H1 (cell line): ENCODE data around the gene TGFBI. TPM values are rescaled to one million over a fixed set of nuclear protein-coding genes. Genes with fewer than 3 reads are reported as not detected.

ENCODE experiments used
- CTCF ChIA-PET: fragments of 300-600 bp; sonication (Branson Sonifier 250); formaldehyde crosslinking; loops from one replicate; lab custom pipeline; 2021; ENCODE audit not compliant: partially characterized antibody; lab: Charles Lee
- POLR2A ChIA-PET: fragments of 300-600 bp; sonication (Branson Sonifier 250); formaldehyde crosslinking; loops from one replicate; lab custom pipeline; 2021; ENCODE audit warnings: inconsistent platforms; ENCODE audit not compliant: partially characterized antibody; lab: Charles Lee
- DNase-seq, 2 experiments: peaks; one replicate each; pipeline versions ENCODE4 v3.0.0 to v3.0.0-alpha.2; 2010 to 2022; ENCODE audit warnings: low spot score in 2 of 2, low read depth in 1 of 2, mixed read lengths in 1 of 2
- FAIRE-seq: peaks from 2 replicates; lab custom pipeline; 2011; peaks lifted over from hg19 to GRCh38; lab: Jason Lieb, UNC
- H2AFZ ChIP-seq: 2 replicates; pipeline ENCODE4 v1.8.1; 2012; ENCODE audit warnings: low read length, inconsistent platforms
- H2AK5ac ChIP-seq: 2 replicates; pipeline ENCODE4 v1.6.1; 2013; ENCODE audit warnings: low read depth, low read length
- H2BK120ac ChIP-seq: replicated peaks from 2 replicates; pipeline ENCODE3; 2013; ENCODE audit warnings: low read depth, low read length, inconsistent platforms
- H2BK12ac ChIP-seq: 2 replicates; pipeline ENCODE4 v1.6.1; 2013; ENCODE audit warnings: low read depth, low read length
- H2BK15ac ChIP-seq: 2 replicates; pipeline ENCODE4 v1.6.1; 2013; ENCODE audit warnings: low read length
- H2BK20ac ChIP-seq: 2 replicates; pipeline ENCODE4 v1.6.1; 2013; ENCODE audit warnings: low read length
- H2BK5ac ChIP-seq: 2 replicates; pipeline ENCODE4 v1.6.1; 2013; ENCODE audit warnings: low read depth, low read length
- H3K14ac ChIP-seq: 2 replicates; pipeline ENCODE4 v1.6.1; 2013; ENCODE audit warnings: inconsistent platforms; ENCODE audit not compliant: insufficient read length
- H3K18ac ChIP-seq: 2 replicates; pipeline ENCODE4 v1.6.1; 2013; ENCODE audit warnings: low read length; ENCODE audit errors: extremely low read depth
- H3K23ac ChIP-seq: 2 replicates; pipeline ENCODE4 v1.6.1; 2013; ENCODE audit warnings: inconsistent platforms; ENCODE audit not compliant: insufficient read length
- H3K23me2 ChIP-seq: 2 replicates; pipeline ENCODE4 v1.6.1; 2013; ENCODE audit warnings: low read depth, low read length
- H3K27ac ChIP-seq: 2 replicates; pipeline ENCODE4 v1.6.1; 2011; ENCODE audit warnings: low read depth, low read length, inconsistent platforms
- H3K27me3 ChIP-seq, 4 experiments: replicated peaks in 1 of 4; 1 replicate in 1 of 4; 2 replicates in 3 of 4; pipeline versions ENCODE4 v1.6.1 to v1.8.1; 2011 to 2013; ENCODE audit warnings: low read length in 3 of 4, mild to moderate bottlenecking in 3 of 4, inconsistent platforms in 2 of 4, mixed read lengths in 2 of 4, moderate library complexity in 1 of 4; ENCODE audit not compliant: control insufficient read depth in 3 of 4, insufficient read depth in 3 of 4; ENCODE audit errors: extremely low read depth in 1 of 4
- H3K36me3 ChIP-seq, 4 experiments: 2 replicates each; pipeline versions ENCODE4 v1.6.1 to v1.8.1; 2011 to 2013; ENCODE audit warnings: mild to moderate bottlenecking in 4 of 4, low read length in 3 of 4, moderate library complexity in 2 of 4, control low read depth in 1 of 4, inconsistent platforms in 1 of 4; ENCODE audit not compliant: insufficient read depth in 4 of 4, control insufficient read depth in 2 of 4
- H3K4ac ChIP-seq: replicated peaks from 2 replicates; pipeline ENCODE3; 2013; ENCODE audit warnings: low read length, low read depth, mixed read lengths, inconsistent platforms; ENCODE audit not compliant: insufficient read length
- H3K4me1 ChIP-seq, 4 experiments: replicated peaks in 1 of 4; 1 replicate in 1 of 4; 2 replicates in 3 of 4; pipeline versions ENCODE4 v1.6.1 to v1.8.1; 2011 to 2013; ENCODE audit warnings: low read length in 3 of 4, inconsistent platforms in 2 of 4, mixed read lengths in 1 of 4; ENCODE audit not compliant: insufficient read depth in 4 of 4, control insufficient read depth in 3 of 4
- H3K4me2 ChIP-seq, 2 experiments: 2 replicates each; pipeline versions ENCODE4 v1.6.1 to v1.8.1; 2011 to 2013; ENCODE audit warnings: low read depth in 2 of 2, low read length in 2 of 2, control low read depth in 1 of 2, inconsistent platforms in 1 of 2, mild to moderate bottlenecking in 1 of 2; ENCODE audit not compliant: insufficient read depth in 1 of 2
- H3K4me3 ChIP-seq, 4 experiments: fragments of 200-600, 300-600 bp in 1 of 4; sonication (generic), shearing (Covaris generic), sonication (Bioruptor Twin) in 1 of 4; 2 replicates each; pipeline versions ENCODE4 v1.5.1 to v1.8.1; 2011 to 2016; ENCODE audit warnings: low read length in 4 of 4, low read depth in 3 of 4, control low read depth in 2 of 4, inconsistent platforms in 2 of 4, mild to moderate bottlenecking in 2 of 4, mixed read lengths in 1 of 4, moderate library complexity in 1 of 4; ENCODE audit not compliant: insufficient read depth in 2 of 4; ENCODE audit errors: extremely low read depth in 1 of 4
- H3K56ac ChIP-seq: replicated peaks from 2 replicates; pipeline ENCODE3; 2013; ENCODE audit warnings: low read depth, mild to moderate bottlenecking, mixed read lengths, low read length, inconsistent platforms; ENCODE audit not compliant: insufficient read length
- H3K79me1 ChIP-seq: 2 replicates; pipeline ENCODE4 v1.6.1; 2013; ENCODE audit warnings: low read depth, low read length, control low read depth
- H3K79me2 ChIP-seq, 2 experiments: 2 replicates each; pipeline versions ENCODE4 v1.6.1 to v1.8.1; 2012 to 2013; ENCODE audit warnings: low read length in 2 of 2, mild to moderate bottlenecking in 2 of 2, inconsistent platforms in 1 of 2; ENCODE audit not compliant: insufficient read depth in 2 of 2, control insufficient read depth in 1 of 2
- H3K9ac ChIP-seq, 4 experiments: replicated peaks in 1 of 4; 1 replicate in 1 of 4; 2 replicates in 3 of 4; pipeline versions ENCODE4 v1.6.1 to v1.8.1; 2011 to 2013; ENCODE audit warnings: low read depth in 3 of 4, low read length in 3 of 4, control low read depth in 2 of 4, mild to moderate bottlenecking in 2 of 4, moderate library complexity in 2 of 4, inconsistent platforms in 1 of 4; ENCODE audit errors: extremely low read depth in 1 of 4
- H3K9me3 ChIP-seq, 2 experiments: 2 replicates each; pipeline versions ENCODE4 v1.6.1 to v1.8.1; 2012 to 2013; ENCODE audit warnings: mild to moderate bottlenecking in 2 of 2, moderate library complexity in 2 of 2, control low read depth in 1 of 2, inconsistent platforms in 1 of 2, low read depth in 1 of 2, low read length in 1 of 2, mixed read lengths in 1 of 2; ENCODE audit not compliant: insufficient read depth in 2 of 2
- H4K20me1 ChIP-seq, 2 experiments: replicated peaks in 1 of 2; 2 replicates each; pipeline versions ENCODE3 to v1.8.1; 2011 to 2013; ENCODE audit warnings: inconsistent platforms in 2 of 2, low read length in 2 of 2, mild to moderate bottlenecking in 1 of 2; ENCODE audit not compliant: insufficient read depth in 2 of 2, control insufficient read depth in 1 of 2
- H4K5ac ChIP-seq: 2 replicates; pipeline ENCODE4 v1.6.1; 2013; ENCODE audit warnings: low read length, low read depth, mixed read lengths, inconsistent platforms; ENCODE audit not compliant: insufficient read length
- H4K8ac ChIP-seq: 2 replicates; pipeline ENCODE4 v1.8.0; 2013; ENCODE audit warnings: mild to moderate bottlenecking, moderate library complexity, low read length, inconsistent platforms; ENCODE audit not compliant: insufficient read depth; ENCODE audit errors: extremely low read depth
- H4K91ac ChIP-seq: replicated peaks from 2 replicates; pipeline ENCODE3; 2013; ENCODE audit warnings: low read length, mixed read lengths, inconsistent platforms; ENCODE audit not compliant: insufficient read length
- BRCA1 ChIP-seq: IDR thresholded peaks from 2 replicates; pipeline ENCODE4 v1.6.1; 2012; ENCODE audit warnings: low read depth, low read length, improper control_type of control experiment
- CTCF ChIP-seq, 3 experiments: IDR thresholded peaks; 1 replicate in 2 of 3; 2 replicates in 1 of 3; pipeline versions ENCODE4 v1.5.1 to v1.6.1; 2011; ENCODE audit warnings: low read length in 3 of 3, mild to moderate bottlenecking in 3 of 3, inconsistent platforms in 2 of 3, low read depth in 1 of 3, moderate library complexity in 1 of 3; ENCODE audit not compliant: insufficient read depth in 1 of 3; ENCODE audit errors: control extremely low read depth in 1 of 3
- GABPA ChIP-seq: IDR thresholded peaks from 2 replicates; pipeline ENCODE4 v1.6.1; 2011; ENCODE audit warnings: mild to moderate bottlenecking, low read length, moderate library complexity, borderline replicate concordance; ENCODE audit not compliant: insufficient read depth
- KDM1A ChIP-seq: fragments of 200-600, 300-600 bp; sonication (generic); IDR thresholded peaks from 2 replicates; pipeline ENCODE4 v1.7.1; 2016; ENCODE audit warnings: mild to moderate bottlenecking, low read length, borderline replicate concordance
- MAFK ChIP-seq: IDR thresholded peaks from 2 replicates; pipeline ENCODE4 v1.6.1; 2012; ENCODE audit warnings: low read depth, mild to moderate bottlenecking, improper control_type of control experiment, low read length
- POLR2A ChIP-seq, 2 experiments: IDR thresholded peaks; 1 replicate in 1 of 2; 2 replicates in 1 of 2; pipeline ENCODE4 v1.6.1; 2011; ENCODE audit warnings: low read depth in 2 of 2, low read length in 2 of 2, mild to moderate bottlenecking in 2 of 2; ENCODE audit errors: control extremely low read depth in 1 of 2
- SIX5 ChIP-seq: IDR thresholded peaks from 2 replicates; pipeline ENCODE4 v1.6.1; 2011; ENCODE audit warnings: mild to moderate bottlenecking, low read depth, low read length
- ZNF274 ChIP-seq: IDR thresholded peaks from 2 replicates; pipeline ENCODE4 v1.7.0; 2012; ENCODE audit warnings: low read length, borderline replicate concordance; ENCODE audit errors: extremely low read depth
- WGBS, 2 experiments: shearing (Covaris generic) in 1 of 2; methylation state at CpG; one replicate each; pipeline versions ENCODE4 v1.1.6 to v1.1.7; 2013 to 2015; ENCODE audit warnings: low lambda C conversion rate in 2 of 2, mixed read lengths in 2 of 2, inconsistent platforms in 1 of 2, low coverage in 1 of 2, missing lambda C conversion rate in 1 of 2; ENCODE audit not compliant: insufficient replicate concordance in 2 of 2, insufficient coverage in 1 of 2, insufficient read length in 1 of 2; ENCODE audit errors: extremely low coverage in 1 of 2, missing lambda C conversion rate in 1 of 2; 5-methylcytosine and 5-hydroxymethylcytosine counted together
- polyA plus RNA-seq, 7 experiments: library from polyadenylated mRNA; depleted of rRNA in 3 of 7; stranded (reverse) in 5 of 7; unstranded in 2 of 7; fragments of >200 nt in 5 of 7; fragments of 200-250 nt in 2 of 7; gene quantifications; 1 replicate in 5 of 7; 2 replicates in 1 of 7; 4 replicates in 1 of 7; pipeline versions ENCODE4 v1.2.1 to v1.2.3, GENCODE V29; 2011 to 2013; ENCODE audit warnings: missing spikeins in 2 of 7, mixed read lengths in 2 of 7
- total RNA-seq: library from RNA; stranded (reverse); fragmentation: NEBNext Ultra II Directional; extraction: Animal tissue kit (Norgen Biotek cat#: 25700); gene quantifications from 2 replicates; pipeline ENCODE4 v1.2.1, GENCODE V29; 2021
- TF ChIP-seq, protein P1 (sequence below): IDR thresholded peaks from 2 replicates; pipeline ENCODE4 v1.6.1; 2011; ENCODE audit warnings: low read length, improper control_type of control experiment

TGFBI gene
- total and polyA plus RNA-seq, 2 of the 8 experiments (the other 6 are each of a cell fraction or from before 2014, with no cell fraction given), result 6.0 to 8.5 TPM

- Histone ChIP-seq H4K91ac (no peak overlapping the region), H3K14ac (no peak overlapping the region), H3K79me2 (no peaks in the 10 kb centered on the region), H3K9me3 (no peaks in the 10 kb centered on the region), H2BK15ac (no peak overlapping the region), H3K4ac (no peak overlapping the region), H2BK120ac (no peak overlapping the region), H3K79me1 (no peaks in the 10 kb centered on the region), H3K4me2 (no peak overlapping the region), H2AFZ (no peak overlapping the region), H4K5ac (no peak overlapping the region), H3K23me2 (no peaks in the 10 kb centered on the region), H2BK5ac (no peak overlapping the region), H3K18ac (no peak overlapping the region), H3K4me1 (peaks cover 0 to 7% (median 1%) of the 10 kb centered on the region in 4 experiments; a peak in 3 of 7 replicates), H3K36me3 (no peaks in the 10 kb centered on the region), H3K9ac (no peak overlapping the region), H3K27me3 (no peaks in the 10 kb centered on the region), H3K27ac (no peak overlapping the region), H2BK12ac (0 out of 2 replicates have a peak overlapping the region, but pooled peaks have one; percentile 9), H4K8ac (no peak overlapping the region), H2AK5ac (no peak overlapping the region), H3K56ac (no peak overlapping the region), H3K4me3 (no peak overlapping the region), H3K23ac (no peak overlapping the region), H2BK20ac (no peak overlapping the region), H4K20me1 (no peaks in the 10 kb centered on the region)
- no peak for FAIRE-seq
- ChIA-PET POLR2A (no interaction called here), CTCF (interaction anchor here (0.7 to 5.6 kb wide), 8 partner anchors 7 to 488 kb away, joined by 3 to 30 read pairs (median 3); no protein-coding TSS in a partner anchor)
- WGBS, 2 experiments, result 92% methylated on average over 6 of the region's 6 CpGs; no CpG with 5 or more reads in 1 of the 2 experiments
- no peak for DNase-seq
- TF ChIP-seq, protein P1, sequence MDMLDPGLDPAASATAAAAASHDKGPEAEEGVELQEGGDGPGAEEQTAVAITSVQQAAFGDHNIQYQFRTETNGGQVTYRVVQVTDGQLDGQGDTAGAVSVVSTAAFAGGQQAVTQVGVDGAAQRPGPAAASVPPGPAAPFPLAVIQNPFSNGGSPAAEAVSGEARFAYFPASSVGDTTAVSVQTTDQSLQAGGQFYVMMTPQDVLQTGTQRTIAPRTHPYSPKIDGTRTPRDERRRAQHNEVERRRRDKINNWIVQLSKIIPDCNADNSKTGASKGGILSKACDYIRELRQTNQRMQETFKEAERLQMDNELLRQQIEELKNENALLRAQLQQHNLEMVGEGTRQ, result no peak
- TF ChIP-seq MAFK, result no peak
- TF ChIP-seq BRCA1, result no peak
- TF ChIP-seq SIX5, result no peak
- no peak for TF ChIP-seq GABPA
- TF ChIP-seq POLR2A (IDR thresholded peaks at IDR 0.05; ENCODE audit: control extremely low read depth in 1 of 2, low read depth in 2 of 2, low read length in 2 of 2), result no peak
- TF ChIP-seq ZNF274, result no peak
- no peak for TF ChIP-seq KDM1A
- TF ChIP-seq CTCF (IDR thresholded peaks at IDR 0.05; ENCODE audit: control extremely low read depth in 1 of 3, insufficient read depth in 1 of 3, low read depth in 1 of 3, low read length in 3 of 3), result no peak
These were observed 24.8 kb downstream of the TGFBI start for GRCh38 chr5:136053336-136054141.
